Measurements from ENCODE around the gene SNRPB. TPM values are rescaled to one million over a fixed set of nuclear protein-coding genes. Genes with fewer than 3 reads are reported as not detected.
A peak's percentile ranks its signal among the peaks of the same experiment; 100 is the strongest.
"Not testable (repeated sequence)": the region's sequence is repeated elsewhere in the genome, so short reads cannot be mapped to it uniquely, and the experiment has no call there.

The SNRPB gene
- total RNA-seq, 1 donor from 2014 or later = 391 TPM

GRCh38 chr20:2507875-2508630 lies 37.5 kb upstream of the SNRPB start:
- Mint-ChIP-seq H3K27me3 (ENCODE audit: low read depth) (no peaks in the 10 kb centered on the region), H3K4me1 (peaks cover 16% of the 10 kb centered on the region), H3K9me3 (no peaks in the 10 kb centered on the region), H3K27ac (ENCODE audit: unreplicated experiment) (peak overlapping the region; percentile 99), H3K36me3 (ENCODE audit: low read depth) (peaks cover 12% of the 10 kb centered on the region), H3K4me3 (peak overlapping the region; percentile 99)
- TF ChIP-seq CTCF (conservative IDR thresholded peaks at IDR 0.05) = no peak
- DNase-seq (ENCODE audit: low read depth, low spot score) = no peak

GRCh38 chr20:2507464-2507863 lies 36.9 kb upstream of the SNRPB start:
- TF ChIP-seq CTCF (conservative IDR thresholded peaks at IDR 0.05) = no peak
- Mint-ChIP-seq H3K27ac (ENCODE audit: unreplicated experiment) (no peak overlapping the region), H3K9me3 (no peaks in the 10 kb centered on the region), H3K36me3 (ENCODE audit: low read depth) (peaks cover 12% of the 10 kb centered on the region), H3K27me3 (ENCODE audit: low read depth) (no peaks in the 10 kb centered on the region), H3K4me3 (peak overlapping the region; percentile 99), H3K4me1 (peaks cover 16% of the 10 kb centered on the region)
- no peak for DNase-seq (ENCODE audit: low read depth, low spot score)

DNA sequence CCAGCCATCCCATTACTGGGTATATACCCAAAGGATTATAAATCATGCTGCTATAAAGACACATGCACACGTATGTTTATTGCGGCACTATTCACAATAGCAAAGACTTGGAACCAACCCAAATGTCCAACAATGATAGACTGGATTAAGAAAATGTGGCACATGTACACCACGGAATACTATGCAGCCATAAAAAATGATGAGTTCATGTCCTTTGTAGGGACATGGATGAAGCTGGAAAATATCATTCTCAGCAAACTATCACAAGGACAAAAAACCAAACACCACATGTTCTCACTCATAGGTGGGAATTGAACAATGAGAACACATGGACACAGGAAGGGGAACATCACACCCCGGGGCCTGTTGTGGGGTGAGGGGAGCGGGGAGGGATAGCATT lies 35.8 kb upstream of the SNRPB start:
- peaks cover 16% of the 10 kb centered on the region for H3K4me1 Mint-ChIP-seq
- DNase-seq (ENCODE audit: low read depth, low spot score); H3K9me3 Mint-ChIP-seq; H3K27me3 Mint-ChIP-seq (ENCODE audit: low read depth); H3K4me3 Mint-ChIP-seq; H3K27ac Mint-ChIP-seq (ENCODE audit: unreplicated experiment): not testable (repeated sequence)
- peaks cover 17% of the 10 kb centered on the region for H3K36me3 Mint-ChIP-seq (ENCODE audit: low read depth)

- H3K4me3 Mint-ChIP-seq; DNase-seq (ENCODE audit: low read depth, low spot score); H3K27ac Mint-ChIP-seq (ENCODE audit: unreplicated experiment); H3K27me3 Mint-ChIP-seq (ENCODE audit: low read depth); H3K9me3 Mint-ChIP-seq: not testable (repeated sequence)
- Mint-ChIP-seq H3K36me3 (ENCODE audit: low read depth) (peaks cover 27% of the 10 kb centered on the region), H3K4me1 (peaks cover 16% of the 10 kb centered on the region)
Observed at GRCh38 chr20:2504803-2505202, 34.2 kb upstream of the SNRPB start.

- Mint-ChIP-seq H3K36me3 (ENCODE audit: low read depth) (peaks cover 30% of the 10 kb centered on the region), H3K4me3 (peak overlapping the region; percentile 48)
- DNase-seq (ENCODE audit: low read depth, low spot score); H3K4me1 Mint-ChIP-seq; H3K27me3 Mint-ChIP-seq (ENCODE audit: low read depth); H3K9me3 Mint-ChIP-seq; H3K27ac Mint-ChIP-seq (ENCODE audit: unreplicated experiment): not testable (repeated sequence)
Observed at GRCh38 chr20:2502808-2503384, 32.3 kb upstream of the SNRPB start.

DNA sequence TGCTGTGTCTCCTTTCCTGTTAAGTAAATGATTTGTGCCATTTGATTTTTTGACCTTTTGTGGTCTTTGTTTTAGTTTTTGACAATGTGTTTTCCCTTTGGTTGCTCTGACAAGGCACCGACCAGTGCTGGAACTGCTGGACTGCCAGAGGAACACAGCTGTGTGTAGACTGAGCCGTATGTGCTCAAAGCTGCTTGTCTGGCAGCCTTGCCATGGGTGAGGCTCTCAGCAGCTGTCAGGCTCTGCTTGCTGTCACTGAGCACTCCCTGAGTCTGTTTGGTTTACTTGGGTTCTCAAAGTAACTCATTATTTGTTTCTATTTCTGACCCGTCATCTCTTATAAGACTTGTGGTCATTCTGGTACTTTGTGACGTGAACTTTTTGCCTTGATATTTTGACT lies 15.1 kb upstream of the SNRPB start:
- no peak for TF ChIP-seq CTCF (conservative IDR thresholded peaks at IDR 0.05)

GRCh38 chr20:2485080-2485479 lies 14.5 kb upstream of the SNRPB start:
- Mint-ChIP-seq H3K4me1 (no peaks in the 10 kb centered on the region), H3K4me3 (no peak overlapping the region), H3K36me3 (ENCODE audit: low read depth) (peaks cover 26% of the 10 kb centered on the region), H3K27ac (ENCODE audit: unreplicated experiment) (no peak overlapping the region), H3K9me3 (no peaks in the 10 kb centered on the region), H3K27me3 (ENCODE audit: low read depth) (no peaks in the 10 kb centered on the region)
- no peak for TF ChIP-seq CTCF (conservative IDR thresholded peaks at IDR 0.05)
- no peak for DNase-seq (ENCODE audit: low read depth, low spot score)

More for the DNA sequence above, 15.1 kb upstream of the SNRPB start:
- Mint-ChIP-seq H3K27me3 (ENCODE audit: low read depth) (no peaks in the 10 kb centered on the region), H3K4me1 (no peaks in the 10 kb centered on the region), H3K9me3 (no peaks in the 10 kb centered on the region), H3K36me3 (ENCODE audit: low read depth) (peaks cover 22% of the 10 kb centered on the region), H3K4me3 (no peak overlapping the region), H3K27ac (ENCODE audit: unreplicated experiment) (no peak overlapping the region)
- no peak for DNase-seq (ENCODE audit: low read depth, low spot score)
